ENCODE results near the gene HOXD8.

Gene HOXD8

GRCh38 chr2:176085861-176086771 lies 43.4 kb upstream of the HOXD8 start:
- H3K4me3 ChIP-seq (ENCODE audit: low read depth, low read length): no peak overlapping the region
- peak; percentile 47 for TF ChIP-seq CTCF (IDR thresholded peaks at IDR 0.05; ENCODE audit: insufficient read depth, low read length, missing control alignments)
- ChIA-PET CTCF (interaction anchor here (0.8 to 7.9 kb wide), 17 partner anchors 8 to 835 kb away, joined by 3 to 115 read pairs (median 4); no protein-coding TSS in a partner anchor), POLR2A (no interaction called here)
- DNase-seq (ENCODE audit: low read depth, low spot score): no peak

- no peak for DNase-seq (ENCODE audit: low read depth, low spot score)
- no peak for TF ChIP-seq CTCF (IDR thresholded peaks at IDR 0.05; ENCODE audit: insufficient read depth, low read length, missing control alignments)
- ChIA-PET CTCF (interaction anchor here (0.6 to 3.6 kb wide), 19 partner anchors 8 to 836 kb away, joined by 3 to 55 read pairs (median 5); no protein-coding TSS in a partner anchor), POLR2A (no interaction called here)
- H3K4me3 ChIP-seq (ENCODE audit: low read depth, low read length): no peak overlapping the region; the same call in 1 of the 2 replicates
Observed at GRCh38 chr2:176087330-176088047, 42.0 kb upstream of the HOXD8 start.

- DNase-seq (ENCODE audit: low read depth, low spot score): no peak
- peak; percentile 90 for TF ChIP-seq CTCF (IDR thresholded peaks at IDR 0.05; ENCODE audit: insufficient read depth, low read length, missing control alignments)
- ChIA-PET POLR2A (no interaction called here), CTCF (interaction anchor here (0.6 to 3.6 kb wide), 19 partner anchors 8 to 839 kb away, joined by 3 to 55 read pairs (median 5); no protein-coding TSS in a partner anchor)
- H3K4me3 ChIP-seq (ENCODE audit: low read depth, low read length): peak overlapping the region; percentile 36
Observed at GRCh38 chr2:176088048-176088936, 41.2 kb upstream of the HOXD8 start.

GRCh38 chr2:176088937-176089842 lies 40.3 kb upstream of the HOXD8 start:
- no peak for DNase-seq (ENCODE audit: low read depth, low spot score)
- ChIA-PET CTCF (interaction anchor here (0.8 to 3.6 kb wide), 16 partner anchors 8 to 840 kb away, joined by 3 to 55 read pairs (median 8); no protein-coding TSS in a partner anchor), POLR2A (no interaction called here)
- no peak overlapping the region for H3K4me3 ChIP-seq (ENCODE audit: low read depth, low read length)
- no peak for TF ChIP-seq CTCF (IDR thresholded peaks at IDR 0.05; ENCODE audit: insufficient read depth, low read length, missing control alignments)

GRCh38 chr2:176089843-176090395 lies 39.6 kb upstream of the HOXD8 start:
- ChIA-PET POLR2A (no interaction called here), CTCF (interaction anchor here (2.0 to 3.6 kb wide), 6 partner anchors 7 to 728 kb away, joined by 5 to 55 read pairs (median 14); no protein-coding TSS in a partner anchor)
- DNase-seq (ENCODE audit: low read depth, low spot score): no peak
- no peak overlapping the region for H3K4me3 ChIP-seq (ENCODE audit: low read depth, low read length)
- no peak for TF ChIP-seq CTCF (IDR thresholded peaks at IDR 0.05; ENCODE audit: insufficient read depth, low read length, missing control alignments)

Measured in AG04449 (cell line).